ENCODE results near the gene PLEKHB1. TPM values are rescaled to one million over a fixed set of nuclear protein-coding genes. Genes with fewer than 3 reads are reported as not detected.

Gene PLEKHB1
- total and polyA plus RNA-seq, 10 of the 15 experiments (the other 5 are each of a cell fraction or from before 2014, with no cell fraction given) = 0.58 to 2.6 (median 1.5) TPM; not detected in 1

GRCh38 chr11:73663604-73664495 is 17.5 kb downstream of the PLEKHB1 start:
- Histone ChIP-seq H3K4me3 (no peak overlapping the region), H4K20me1 (ENCODE audit: control insufficient read depth, insufficient read depth) (no peaks in the 10 kb centered on the region), H3K27me3 (replicated peaks in 1 of 2; ENCODE audit: control insufficient read depth in 2 of 2, insufficient read depth in 2 of 2, low read length in 1 of 2) (no peaks in the 10 kb centered on the region), H3K36me3 (ENCODE audit: control insufficient read depth in 2 of 2, insufficient read depth in 2 of 2, low read length in 1 of 2) (no peaks in the 10 kb centered on the region), H3K9ac (ENCODE audit: control insufficient read depth, insufficient read depth, low read length) (no peak overlapping the region), H3K27ac (ENCODE audit: control insufficient read depth, insufficient read depth) (no peak overlapping the region), H3K4me2 (ENCODE audit: control insufficient read depth, insufficient read depth) (no peak overlapping the region), H3K9me3 (replicated peaks; ENCODE audit: control insufficient read depth, insufficient read depth, low read length) (no peaks in the 10 kb centered on the region), H3K79me2 (ENCODE audit: control insufficient read depth, insufficient read depth, low read length) (no peaks in the 10 kb centered on the region), H2AFZ (ENCODE audit: control insufficient read depth, low read depth, low read length) (no peak overlapping the region), H3K4me1 (ENCODE audit: control insufficient read depth, insufficient read depth, low read length) (no peaks in the 10 kb centered on the region)
- POLR2A ChIA-PET = interaction anchor here (0.6 kb wide), 1 partner anchor 87 kb away, joined by 5 read pairs; no protein-coding TSS in a partner anchor
- no peak for TF ChIP-seq MEF2A (IDR thresholded peaks at IDR 0.05; ENCODE audit: insufficient read depth, low read depth, low read length)
- no peak for TF ChIP-seq MEF2B (IDR thresholded peaks at IDR 0.05; ENCODE audit: partially characterized antibody, poor library complexity, severe bottlenecking)
- TF ChIP-seq ZNF384 (IDR thresholded peaks at IDR 0.05; ENCODE audit: borderline replicate concordance, low read depth, low read length) = no peak
- TF ChIP-seq USF2 (IDR thresholded peaks at IDR 0.05; ENCODE audit: borderline replicate concordance, low read depth, low read length) = no peak
- intact Hi-C loops (cut with micrococcal nuclease; ENCODE audit: unreplicated experiment) (loop anchor here (5.0 kb wide), 1 partner anchor 247 kb away; no protein-coding TSS in a partner anchor), in situ Hi-C loops (cut with MboI) (loop anchor here (5.0 kb wide), 2 partner anchors 262 to 312 kb away; no protein-coding TSS in a partner anchor)
- ATAC-seq = no peak
- no peak for DNase-seq (ENCODE audit: low read depth, low spot score)
- FAIRE-seq = no peak
- no TSS peak for BruUV-seq (replicated peaks)
- SMC1A ChIA-PET (ENCODE audit: uncharacterized antibody, unreplicated experiment) = interaction anchor here (1.3 to 6.3 kb wide), 6 partner anchors 16 to 313 kb away, joined by 3 to 79 read pairs (median 37); no protein-coding TSS in a partner anchor
- RAD21 ChIA-PET (ENCODE audit: unreplicated experiment) = interaction anchor here (0.6 to 5.2 kb wide), 4 partner anchors 19 to 313 kb away, joined by 3 to 64 read pairs (median 4); no protein-coding TSS in a partner anchor
- CTCF ChIA-PET = interaction anchor here (0.6 to 8.1 kb wide), 6 partner anchors 39 to 313 kb away, joined by 3 to 173 read pairs (median 48); partner anchors contain the start of gene RAB6A
- WGBS (ENCODE audit: insufficient coverage, insufficient replicate concordance, low lambda C conversion rate, missing lambda C conversion rate) = 65% methylated on average over 3 of the region's 3 CpGs
